PFSK-1 (cell line): ENCODE measurements around the gene CPHXL.

Source experiments
- FOXP2 ChIP-seq: optimal IDR thresholded peaks from 2 replicates; pipeline ENCODE3; 2011; ENCODE audit warnings: borderline replicate concordance, control low read depth, inconsistent platforms; ENCODE audit not compliant: insufficient read depth; ENCODE audit errors: extremely low read length, extremely low read depth
- POLR2AphosphoS5 ChIP-seq: IDR thresholded peaks from 2 replicates; pipeline ENCODE4 v1.6.1; 2012; ENCODE audit warnings: low read depth, mild to moderate bottlenecking, control low read depth, low read length, moderate library complexity
- SIN3A ChIP-seq: IDR thresholded peaks from 2 replicates; pipeline ENCODE4 v1.6.1; 2012; ENCODE audit warnings: mild to moderate bottlenecking, low read length, moderate library complexity, borderline replicate concordance; ENCODE audit not compliant: insufficient read depth
- TAF1 ChIP-seq: IDR thresholded peaks from 2 replicates; pipeline ENCODE4 v1.6.1; 2012; ENCODE audit warnings: low read length, control low read depth, borderline replicate concordance; ENCODE audit not compliant: insufficient read depth
- TF ChIP-seq, protein P1 (sequence below), 2 experiments: IDR thresholded peaks; 2 replicates each; pipeline versions ENCODE4 v1.6.1 to v1.8.0; 2011 to 2012; ENCODE audit warnings: low read depth in 2 of 2, low read length in 2 of 2, control low read depth in 1 of 2, inconsistent platforms in 1 of 2, mild to moderate bottlenecking in 1 of 2, moderate library complexity in 1 of 2; ENCODE audit not compliant: insufficient read depth in 1 of 2

The CPHXL gene

DNA sequence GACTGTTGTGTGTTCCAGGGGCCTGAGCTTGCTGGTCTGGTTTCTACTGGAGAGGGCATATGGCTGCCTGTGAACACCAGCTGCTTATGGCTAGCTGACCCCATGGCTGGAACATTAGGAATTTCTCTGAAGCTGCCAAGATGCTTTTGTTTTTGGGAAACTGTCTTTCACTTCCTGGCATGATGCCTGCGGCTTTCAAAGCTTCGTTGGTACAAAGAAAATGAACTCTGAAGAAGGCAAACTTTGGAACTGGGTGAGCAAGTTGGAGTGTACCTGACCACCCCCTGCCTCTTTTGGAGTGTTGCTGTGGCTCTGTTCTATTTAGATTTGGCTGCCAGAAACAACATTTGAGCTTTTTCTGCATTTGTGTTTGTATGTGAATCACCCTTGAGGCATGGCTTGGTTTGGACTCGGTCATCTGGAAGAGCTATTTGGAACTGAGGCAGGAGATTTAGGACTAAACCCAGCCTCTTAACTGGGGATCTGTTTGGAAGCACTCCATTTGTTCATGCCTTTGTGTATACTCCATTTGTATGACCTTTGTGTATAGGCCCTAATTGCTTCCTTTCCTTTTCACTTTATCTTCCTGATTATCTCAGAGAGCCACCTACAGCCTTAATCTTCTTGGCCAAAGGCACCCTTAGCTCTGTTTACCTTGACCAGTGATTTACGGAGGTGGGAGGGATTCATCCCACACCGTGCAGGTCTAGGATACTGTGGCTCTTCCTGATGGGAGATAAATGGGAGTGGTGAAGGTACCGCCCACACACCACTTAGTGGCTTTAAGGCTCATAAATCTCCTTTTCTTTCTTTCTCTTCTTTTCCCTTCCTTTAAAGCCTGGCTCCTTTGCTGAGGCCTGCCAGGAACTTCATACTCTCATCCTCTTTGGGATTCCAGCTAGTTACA lies 7.3 kb upstream of the CPHXL start:
- TF ChIP-seq SIN3A (no peak), TAF1 (no peak), FOXP2 (no peak), POLR2AphosphoS5 (no peak)
- TF ChIP-seq, protein P1, sequence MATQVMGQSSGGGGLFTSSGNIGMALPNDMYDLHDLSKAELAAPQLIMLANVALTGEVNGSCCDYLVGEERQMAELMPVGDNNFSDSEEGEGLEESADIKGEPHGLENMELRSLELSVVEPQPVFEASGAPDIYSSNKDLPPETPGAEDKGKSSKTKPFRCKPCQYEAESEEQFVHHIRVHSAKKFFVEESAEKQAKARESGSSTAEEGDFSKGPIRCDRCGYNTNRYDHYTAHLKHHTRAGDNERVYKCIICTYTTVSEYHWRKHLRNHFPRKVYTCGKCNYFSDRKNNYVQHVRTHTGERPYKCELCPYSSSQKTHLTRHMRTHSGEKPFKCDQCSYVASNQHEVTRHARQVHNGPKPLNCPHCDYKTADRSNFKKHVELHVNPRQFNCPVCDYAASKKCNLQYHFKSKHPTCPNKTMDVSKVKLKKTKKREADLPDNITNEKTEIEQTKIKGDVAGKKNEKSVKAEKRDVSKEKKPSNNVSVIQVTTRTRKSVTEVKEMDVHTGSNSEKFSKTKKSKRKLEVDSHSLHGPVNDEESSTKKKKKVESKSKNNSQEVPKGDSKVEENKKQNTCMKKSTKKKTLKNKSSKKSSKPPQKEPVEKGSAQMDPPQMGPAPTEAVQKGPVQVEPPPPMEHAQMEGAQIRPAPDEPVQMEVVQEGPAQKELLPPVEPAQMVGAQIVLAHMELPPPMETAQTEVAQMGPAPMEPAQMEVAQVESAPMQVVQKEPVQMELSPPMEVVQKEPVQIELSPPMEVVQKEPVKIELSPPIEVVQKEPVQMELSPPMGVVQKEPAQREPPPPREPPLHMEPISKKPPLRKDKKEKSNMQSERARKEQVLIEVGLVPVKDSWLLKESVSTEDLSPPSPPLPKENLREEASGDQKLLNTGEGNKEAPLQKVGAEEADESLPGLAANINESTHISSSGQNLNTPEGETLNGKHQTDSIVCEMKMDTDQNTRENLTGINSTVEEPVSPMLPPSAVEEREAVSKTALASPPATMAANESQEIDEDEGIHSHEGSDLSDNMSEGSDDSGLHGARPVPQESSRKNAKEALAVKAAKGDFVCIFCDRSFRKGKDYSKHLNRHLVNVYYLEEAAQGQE (IDR thresholded peaks at IDR 0.05; ENCODE audit: insufficient read depth in 1 of 2, low read depth in 2 of 2, low read length in 2 of 2) = no peak

DNA sequence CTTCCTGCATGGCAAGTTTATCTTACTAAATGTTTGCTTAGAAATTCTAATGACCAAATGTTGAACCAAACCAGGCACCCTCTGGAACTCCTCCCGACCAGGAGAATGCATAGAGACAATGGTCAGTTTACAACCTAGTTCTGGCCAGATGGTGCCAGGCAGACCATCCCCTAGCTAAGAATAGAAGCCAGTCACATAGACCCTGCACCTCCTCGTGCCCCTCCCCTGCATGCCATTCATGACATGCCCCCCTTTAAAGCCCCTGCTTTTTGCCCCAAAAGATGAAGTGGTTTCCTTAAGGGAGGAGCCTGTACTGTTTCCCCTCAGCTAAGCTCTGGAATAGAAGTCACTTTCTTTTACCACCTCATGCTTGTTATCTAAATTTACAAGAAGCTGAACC lies 6.6 kb upstream of the CPHXL start:
- TF ChIP-seq, protein P1 (IDR thresholded peaks at IDR 0.05; ENCODE audit: insufficient read depth in 1 of 2, low read depth in 2 of 2, low read length in 2 of 2) = no peak
- TF ChIP-seq POLR2AphosphoS5 = no peak
- no peak for TF ChIP-seq TAF1
- no peak for TF ChIP-seq FOXP2
- TF ChIP-seq SIN3A = no peak

DNA sequence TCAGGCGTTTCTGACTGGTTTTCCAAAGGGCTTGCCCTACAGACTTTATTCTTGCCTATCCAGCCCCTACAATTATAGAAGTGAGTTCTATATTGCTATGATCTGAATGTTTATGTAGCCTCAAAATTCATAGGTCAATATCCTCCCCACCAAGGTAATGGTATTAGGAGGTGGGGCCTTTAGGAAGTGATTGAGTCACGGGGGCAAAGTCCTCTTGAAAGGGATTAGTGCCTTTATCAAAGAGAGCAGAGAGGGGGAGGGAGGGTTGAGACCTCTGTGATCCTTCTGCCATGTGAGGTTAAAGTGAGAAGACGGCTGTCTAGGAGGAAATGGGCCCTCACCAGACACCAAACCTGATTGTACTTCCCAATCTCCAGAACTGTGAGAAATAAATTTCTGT lies 931 bp upstream of the CPHXL start:
- TF ChIP-seq, protein P1 (IDR thresholded peaks at IDR 0.05; ENCODE audit: insufficient read depth in 1 of 2, low read depth in 2 of 2, low read length in 2 of 2) = no peak
- no peak for TF ChIP-seq SIN3A
- TF ChIP-seq POLR2AphosphoS5 = no peak
- TF ChIP-seq TAF1 = no peak
- no peak for TF ChIP-seq FOXP2

DNA sequence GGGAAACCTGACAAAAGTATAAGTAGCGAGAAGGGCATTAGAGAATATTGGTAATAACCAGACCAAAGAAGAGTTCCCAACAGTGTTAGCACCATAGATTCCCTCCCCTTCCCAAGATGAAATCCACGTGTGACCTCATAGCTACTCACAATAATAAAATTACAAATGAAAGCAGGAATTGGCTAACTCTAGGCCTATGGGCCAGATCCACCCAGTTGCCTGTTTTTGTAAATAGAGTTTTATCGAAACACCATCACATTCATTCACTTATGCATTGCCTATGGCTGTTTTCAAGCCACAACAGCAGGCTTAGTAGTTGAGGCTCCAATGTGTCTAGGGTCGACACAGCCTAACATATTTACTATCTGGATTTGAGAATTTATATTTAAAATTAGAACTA lies 7.8 kb downstream of the CPHXL start:
- TF ChIP-seq POLR2AphosphoS5 (no peak), TAF1 (no peak), FOXP2 (no peak), SIN3A (no peak)
- TF ChIP-seq, protein P1 (IDR thresholded peaks at IDR 0.05; ENCODE audit: insufficient read depth in 1 of 2, low read depth in 2 of 2, low read length in 2 of 2) = no peak

DNA sequence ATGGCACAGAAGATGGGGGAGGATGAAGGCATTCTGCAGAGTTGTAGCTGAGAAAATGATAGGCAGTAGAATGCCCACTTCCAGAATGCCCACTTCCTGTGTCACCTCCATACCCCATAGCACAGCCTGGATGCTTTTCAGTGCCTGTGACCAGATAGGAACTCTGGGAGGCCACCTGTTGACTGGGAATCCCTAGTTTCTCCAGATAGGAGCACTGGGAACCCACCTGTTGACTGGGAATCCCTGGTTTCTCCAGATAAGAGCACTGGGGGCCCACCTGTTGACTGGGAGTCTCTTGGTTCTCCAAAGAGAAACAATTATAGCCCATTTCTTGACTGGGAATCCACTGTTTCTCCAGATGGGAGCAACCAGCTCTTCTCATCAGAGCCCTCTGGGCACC lies 11.6 kb downstream of the CPHXL start:
- TF ChIP-seq, protein P1 (IDR thresholded peaks at IDR 0.05; ENCODE audit: insufficient read depth in 1 of 2, low read depth in 2 of 2, low read length in 2 of 2) = no peak
- TF ChIP-seq POLR2AphosphoS5 = no peak
- no peak for TF ChIP-seq TAF1
- TF ChIP-seq FOXP2 = no peak
- TF ChIP-seq SIN3A = no peak
